Measurements from ENCODE around the gene SH3PXD2A.

GRCh38 chr10:103568505-103568904 lies 286.9 kb downstream of the SH3PXD2A start:
- no peak for TF ChIP-seq POLR2A (IDR thresholded peaks at IDR 0.05; ENCODE audit: low read depth, low read length)
- no peak for TF ChIP-seq TAF1 (IDR thresholded peaks at IDR 0.05; ENCODE audit: borderline replicate concordance, low read depth, low read length)
- no peak for TF ChIP-seq POLR2AphosphoS5 (IDR thresholded peaks at IDR 0.05; ENCODE audit: low read depth, low read length)
